Heart left ventricle (tissue), 13 donors: ENCODE data around the gene SMURF1.
"Not testable (repeated sequence)": the region's sequence is repeated elsewhere in the genome, so short reads cannot be mapped to it uniquely, and the experiment has no call there.

Source experiments
- CTCF ChIP-seq, 12 donors: fragments of 200-600 bp; sonication (generic) in 4 of 12; IDR thresholded peaks; one replicate each; pipeline versions ENCODE4 v1.5.0 to v1.8.0; 2018 to 2022; ENCODE audit warnings: antibody characterized with exemption in 12 of 12, mild to moderate bottlenecking in 5 of 12
- POLR2A ChIP-seq, 2 donors: fragments of 450-650 bp; IDR thresholded peaks; one replicate each; pipeline ENCODE4 v1.6.1; 2017; ENCODE audit warnings: antibody characterized with exemption in 2 of 2, mild to moderate bottlenecking in 2 of 2, moderate library complexity in 2 of 2
- donor health status: ischemic (EF 13 %, LVEDD 7.1; RV severe dilation, severe dysfunction).
- donor health status: DM: no; HTN: yes; CAD: no.
- donor health status: DM: no; HTN: no; CAD: no.
- donor health status: ischemic (EF 25% LVEDD 6.9; RV normal size, moderate dysfunction).
- donor health status: ischemic (EF 25% LVEDD 5.7; RV mildly dilated, moderate dysfunction).
- donor health status: ischemic (EF 35%, LVEDD 5.7; RV mildly dilated, moderate dysfunction).
- donor health status: nonischemic (EF 11% LVEDD 7.7; RV severe dilation, severe dysfunction).
- donor health status: DM: yes; HTN: yes; CAD: no.
- donor health status: PGD.
- donor health status: ischemic (EF 29% LVEDD 5.4; RV normal size, mild dysfunction).
- donor health status: nonischemic (EF 23%, LVEDD 6.1; RV moderate dilation, normal function).

GRCh38 chr7:99163669-99164068 is 19.8 kb upstream of the SMURF1 start:
- TF ChIP-seq POLR2A, CTCF (IDR thresholded peaks at IDR 0.05): not testable (repeated sequence)
